ENCODE results near the gene SPATA9. TPM values are rescaled to one million over a fixed set of nuclear protein-coding genes. Genes with fewer than 3 reads are reported as not detected.

Gene SPATA9
- total and polyA plus RNA-seq, 2 of the 8 experiments (the other 6 are each of a cell fraction or from before 2014, with no cell fraction given), result not detected

DNA sequence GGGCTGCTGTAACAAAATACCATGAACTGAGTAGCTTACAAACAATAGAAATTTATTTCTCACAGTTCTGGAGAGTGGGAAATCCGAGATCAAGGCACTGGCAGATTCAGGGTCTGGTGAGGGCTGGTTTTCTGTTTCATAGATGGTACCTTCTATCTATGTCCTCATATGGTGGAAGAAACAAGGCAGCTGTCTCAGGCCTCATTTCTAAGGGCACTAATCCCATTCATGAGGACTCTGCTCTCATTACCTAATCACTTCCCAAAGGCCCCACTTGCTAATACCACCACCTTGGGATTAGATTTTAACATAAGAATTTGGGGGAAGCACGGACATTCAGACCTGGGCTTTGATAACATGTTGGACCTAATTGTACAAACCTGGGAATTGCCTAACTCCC is 22.7 kb downstream of the SPATA9 start:
- CTCF ChIA-PET (ENCODE audit: partially characterized antibody), result interaction anchor here (1.3 kb wide), 1 partner anchor 13 kb away, joined by 3 read pairs; no protein-coding TSS in a partner anchor
- FAIRE-seq, result no peak
- no peaks in the 10 kb centered on the region for H4K20me1 ChIP-seq (replicated peaks in 1 of 2; ENCODE audit: control insufficient read depth in 1 of 2, insufficient read depth in 2 of 2, low read length in 2 of 2)

More for the DNA sequence above, 22.7 kb downstream of the SPATA9 start:
- H2BK120ac ChIP-seq (replicated peaks; ENCODE audit: low read depth, low read length), result no peak overlapping the region
- H2BK12ac ChIP-seq (ENCODE audit: low read depth, low read length), result no peak overlapping the region
- H3K36me3 ChIP-seq (ENCODE audit: control insufficient read depth in 2 of 4, insufficient read depth in 4 of 4, low read length in 3 of 4), result no peaks in the 10 kb centered on the region
- no peaks in the 10 kb centered on the region for H3K79me2 ChIP-seq (ENCODE audit: control insufficient read depth in 1 of 2, insufficient read depth in 2 of 2, low read length in 2 of 2)
- no peak overlapping the region for H3K4ac ChIP-seq (replicated peaks; ENCODE audit: insufficient read length, low read depth, low read length)
- no peak overlapping the region for H3K18ac ChIP-seq (ENCODE audit: extremely low read depth, low read length)
- no peak overlapping the region for H3K14ac ChIP-seq (ENCODE audit: insufficient read length)
- no peak overlapping the region for H3K4me2 ChIP-seq (ENCODE audit: insufficient read depth in 1 of 2, low read depth in 2 of 2, low read length in 2 of 2)
- no peak overlapping the region for H3K27ac ChIP-seq (ENCODE audit: low read depth, low read length)
- no peak overlapping the region for H2AK5ac ChIP-seq (ENCODE audit: low read depth, low read length)
- H2BK5ac ChIP-seq (ENCODE audit: low read depth, low read length), result no peak overlapping the region
- no peaks in the 10 kb centered on the region for H3K27me3 ChIP-seq (replicated peaks in 1 of 4; ENCODE audit: control insufficient read depth in 3 of 4, extremely low read depth in 1 of 4, insufficient read depth in 3 of 4, low read length in 3 of 4)
- H3K4me1 ChIP-seq (replicated peaks in 1 of 4; ENCODE audit: control insufficient read depth in 3 of 4, insufficient read depth in 4 of 4, low read length in 3 of 4), result no peaks in the 10 kb centered on the region
- H3K9me3 ChIP-seq (ENCODE audit: insufficient read depth in 2 of 2, low read depth in 1 of 2, low read length in 1 of 2), result no peaks in the 10 kb centered on the region
- H3K23me2 ChIP-seq (ENCODE audit: low read depth, low read length), result no peaks in the 10 kb centered on the region
- no peak overlapping the region for H2AFZ ChIP-seq (ENCODE audit: low read length)
- no peak overlapping the region for H4K5ac ChIP-seq (ENCODE audit: insufficient read length, low read depth, low read length)
- no peak overlapping the region for H4K91ac ChIP-seq (replicated peaks; ENCODE audit: insufficient read length, low read length)
- H2BK15ac ChIP-seq (ENCODE audit: low read length), result no peak overlapping the region
- no peak overlapping the region for H2BK20ac ChIP-seq (ENCODE audit: low read length)
- POLR2A ChIA-PET (ENCODE audit: partially characterized antibody), result no interaction called here
- no peak overlapping the region for H3K56ac ChIP-seq (replicated peaks; ENCODE audit: insufficient read length, low read depth, low read length)
- H4K8ac ChIP-seq (ENCODE audit: extremely low read depth, insufficient read depth, low read length), result no peak overlapping the region
- DNase-seq (ENCODE audit: low read depth in 1 of 2, low spot score in 2 of 2), result no peak
- 77% methylated on average over 2 of the region's 2 CpGs; no CpG with 5 or more reads in 1 of the 2 experiments for WGBS, 2 experiments (ENCODE audit: extremely low coverage in 1 of 2, insufficient coverage in 1 of 2, insufficient read length in 1 of 2, insufficient replicate concordance in 2 of 2, low coverage in 1 of 2, low lambda C conversion rate in 2 of 2, missing lambda C conversion rate in 1 of 2)
- H3K9ac ChIP-seq (replicated peaks in 1 of 4; ENCODE audit: extremely low read depth in 1 of 4, low read depth in 3 of 4, low read length in 3 of 4), result no peak overlapping the region
- H3K4me3 ChIP-seq (ENCODE audit: extremely low read depth in 1 of 4, insufficient read depth in 2 of 4, low read depth in 3 of 4, low read length in 4 of 4), result no peak overlapping the region
- H3K23ac ChIP-seq (ENCODE audit: insufficient read length), result no peak overlapping the region
- H3K79me1 ChIP-seq (ENCODE audit: low read depth, low read length), result no peaks in the 10 kb centered on the region
- TF ChIP-seq JUND (IDR thresholded peaks at IDR 0.05; ENCODE audit: low read length), result no peak
- TF ChIP-seq CBX8 (IDR thresholded peaks at IDR 0.05; ENCODE audit: borderline replicate concordance, low read depth, low read length), result no peak
- no peak for TF ChIP-seq SRF (IDR thresholded peaks at IDR 0.05; ENCODE audit: low read depth, low read length)
- TF ChIP-seq EP300 (IDR thresholded peaks at IDR 0.05; ENCODE audit: borderline replicate concordance in 1 of 2, low read depth in 2 of 2, low read length in 2 of 2), result no peak
- TF ChIP-seq RBBP5 (IDR thresholded peaks at IDR 0.05; ENCODE audit: borderline replicate concordance, low read depth, low read length), result no peak
- TF ChIP-seq PHF8 (conservative IDR thresholded peaks at IDR 0.05; ENCODE audit: low read depth, low read length), result no peak
- no peak for TF ChIP-seq SIX5 (IDR thresholded peaks at IDR 0.05; ENCODE audit: low read depth, low read length)
- TF ChIP-seq SIRT6 (IDR thresholded peaks at IDR 0.05; ENCODE audit: low read length), result no peak
- TF ChIP-seq YY1 (IDR thresholded peaks at IDR 0.05; ENCODE audit: low read depth, low read length), result no peak
- no peak for TF ChIP-seq KDM4A (IDR thresholded peaks at IDR 0.05; ENCODE audit: low read depth, low read length, severe bottlenecking)
